GM18508 (cell line): ENCODE data around the gene NADK2.
"Not testable (repeated sequence)": the region's sequence is repeated elsewhere in the genome, so short reads cannot be mapped to it uniquely, and the experiment has no call there.

Experiments
- ATAC-seq: cut with Tn5 transposase; IDR thresholded peaks from one replicate; pipeline ENCODE4 v1.9.1; 2021; ENCODE audit warnings: moderate number of reproducible peaks; ENCODE audit not compliant: insufficient read depth, unreplicated experiment

NADK2 gene, protein sequence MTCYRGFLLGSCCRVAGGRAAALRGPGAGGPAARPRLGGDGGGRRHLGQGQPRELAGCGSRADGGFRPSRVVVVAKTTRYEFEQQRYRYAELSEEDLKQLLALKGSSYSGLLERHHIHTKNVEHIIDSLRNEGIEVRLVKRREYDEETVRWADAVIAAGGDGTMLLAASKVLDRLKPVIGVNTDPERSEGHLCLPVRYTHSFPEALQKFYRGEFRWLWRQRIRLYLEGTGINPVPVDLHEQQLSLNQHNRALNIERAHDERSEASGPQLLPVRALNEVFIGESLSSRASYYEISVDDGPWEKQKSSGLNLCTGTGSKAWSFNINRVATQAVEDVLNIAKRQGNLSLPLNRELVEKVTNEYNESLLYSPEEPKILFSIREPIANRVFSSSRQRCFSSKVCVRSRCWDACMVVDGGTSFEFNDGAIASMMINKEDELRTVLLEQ

DNA sequence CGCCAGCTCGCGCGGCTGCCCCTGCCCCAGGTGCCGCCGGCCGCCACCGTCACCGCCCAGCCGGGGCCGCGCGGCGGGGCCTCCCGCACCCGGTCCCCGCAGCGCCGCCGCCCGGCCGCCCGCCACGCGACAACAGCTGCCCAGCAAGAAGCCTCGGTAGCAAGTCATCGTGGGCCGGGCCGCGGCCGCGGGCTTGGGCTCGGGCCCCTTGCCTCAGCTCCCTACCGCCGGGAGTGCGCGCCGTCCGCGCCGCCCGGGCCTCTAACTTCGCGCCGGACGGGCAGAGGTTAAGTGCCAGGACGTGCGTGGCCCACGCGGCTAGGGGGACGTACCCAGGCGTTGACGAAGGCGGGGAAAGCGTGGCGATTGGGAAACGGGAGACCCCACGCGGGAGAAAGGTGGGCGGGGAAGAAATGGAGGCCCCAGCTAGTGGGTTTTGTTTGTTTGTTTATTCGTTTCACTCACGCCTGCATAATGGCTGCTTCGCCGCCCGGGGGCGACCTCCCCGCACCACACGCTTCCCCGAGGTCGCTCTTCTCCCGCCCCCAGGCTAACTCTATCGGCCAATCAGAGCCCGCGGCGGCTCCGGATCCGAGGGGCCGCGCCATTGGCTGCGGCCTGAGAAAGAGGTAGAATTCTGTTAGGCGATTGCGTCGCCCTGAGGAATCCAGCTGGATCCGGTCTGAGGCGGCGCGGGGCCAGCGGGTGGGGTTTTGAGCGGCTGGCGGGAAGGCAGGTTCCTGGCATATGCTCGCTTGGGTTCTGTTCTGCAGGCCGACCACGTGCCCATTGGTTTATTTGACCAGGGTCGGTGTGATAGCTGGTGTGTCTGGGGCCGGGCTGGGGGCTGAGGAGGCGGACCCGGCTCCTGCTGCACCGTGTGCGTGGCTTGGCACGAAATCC lies at the start of gene NADK2:
Gene NADK2, minus strand, starts transcription at position 295 of the 903 bp plus-strand sequence. Its CDS starts 127 bp downstream, at position 168.
- ATAC-seq = peak; percentile 91

DNA sequence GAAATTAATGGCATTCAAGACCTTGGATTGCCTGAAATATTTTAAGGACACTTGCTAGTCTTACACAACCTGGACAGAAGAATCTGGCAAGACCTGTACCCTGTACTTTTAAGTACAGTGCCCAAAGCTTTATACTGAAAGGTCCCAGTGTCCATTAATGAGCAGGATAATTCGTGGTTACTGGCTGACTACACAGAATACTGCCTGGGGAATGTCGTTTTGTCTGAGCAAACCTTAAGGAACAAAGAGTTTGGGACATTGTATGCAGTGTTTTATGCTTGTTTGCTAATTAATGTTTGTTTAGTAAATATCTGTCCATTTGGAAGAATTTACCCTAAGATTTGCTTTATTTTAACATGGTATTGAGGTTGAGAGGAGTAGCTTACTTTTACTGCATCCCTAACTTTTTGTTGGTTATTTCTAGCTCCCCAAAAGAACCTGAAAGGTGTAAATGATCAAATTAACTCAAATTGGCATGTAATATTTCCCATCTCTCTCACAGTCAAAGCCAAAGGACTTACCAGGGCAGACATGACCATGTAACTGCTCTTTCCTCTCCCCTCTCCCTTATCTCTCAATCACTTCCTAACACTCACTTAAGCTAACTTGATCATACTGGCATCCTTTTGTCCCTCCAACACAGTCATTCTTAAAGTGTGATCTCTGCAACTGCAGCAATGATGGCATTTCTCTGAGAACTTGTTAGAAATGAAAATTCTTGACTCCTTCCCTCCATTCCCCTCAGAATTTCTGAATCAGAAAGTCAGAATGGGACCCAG lies 44.3 kb upstream of the NADK2 start:
- no peak for ATAC-seq

DNA sequence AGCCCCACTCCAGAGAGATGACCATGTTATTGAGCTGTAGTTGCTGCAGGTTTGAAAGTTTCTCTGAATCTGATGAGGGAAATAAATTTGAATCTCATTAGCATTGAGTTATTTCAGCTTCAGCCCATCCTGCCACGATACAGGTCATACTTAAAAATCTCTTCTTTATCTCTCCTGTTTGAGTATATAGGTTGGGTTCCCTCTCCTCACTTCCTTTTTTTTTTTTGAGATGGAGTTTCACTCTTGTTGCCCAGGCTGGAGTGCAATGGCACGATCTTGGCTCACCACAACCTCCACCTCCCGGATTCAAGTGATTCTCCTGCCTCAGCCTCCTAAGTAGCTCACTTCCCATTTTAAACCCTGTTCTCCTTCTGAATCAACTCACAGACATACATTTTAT lies 42.0 kb upstream of the NADK2 start:
- ATAC-seq = not testable (repeated sequence)

DNA sequence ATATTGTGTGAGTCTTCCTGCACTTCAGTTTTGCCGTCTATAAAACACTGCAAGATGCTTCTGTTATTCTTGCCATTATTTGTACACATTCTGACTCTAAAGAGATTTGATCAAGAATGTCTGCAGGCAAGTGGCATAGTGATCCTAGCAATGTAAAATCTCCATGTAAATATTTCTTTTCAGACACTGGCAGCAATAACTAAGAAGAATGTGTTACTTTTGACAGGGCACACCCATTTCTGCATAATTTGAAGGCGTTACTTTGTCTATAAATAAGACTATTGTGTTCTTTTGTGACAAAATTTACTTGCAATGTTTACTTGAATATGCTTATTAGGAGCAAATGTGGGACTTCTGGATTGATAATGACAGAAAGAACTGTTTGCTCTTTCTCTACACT lies 39.9 kb upstream of the NADK2 start:
- no peak for ATAC-seq

DNA sequence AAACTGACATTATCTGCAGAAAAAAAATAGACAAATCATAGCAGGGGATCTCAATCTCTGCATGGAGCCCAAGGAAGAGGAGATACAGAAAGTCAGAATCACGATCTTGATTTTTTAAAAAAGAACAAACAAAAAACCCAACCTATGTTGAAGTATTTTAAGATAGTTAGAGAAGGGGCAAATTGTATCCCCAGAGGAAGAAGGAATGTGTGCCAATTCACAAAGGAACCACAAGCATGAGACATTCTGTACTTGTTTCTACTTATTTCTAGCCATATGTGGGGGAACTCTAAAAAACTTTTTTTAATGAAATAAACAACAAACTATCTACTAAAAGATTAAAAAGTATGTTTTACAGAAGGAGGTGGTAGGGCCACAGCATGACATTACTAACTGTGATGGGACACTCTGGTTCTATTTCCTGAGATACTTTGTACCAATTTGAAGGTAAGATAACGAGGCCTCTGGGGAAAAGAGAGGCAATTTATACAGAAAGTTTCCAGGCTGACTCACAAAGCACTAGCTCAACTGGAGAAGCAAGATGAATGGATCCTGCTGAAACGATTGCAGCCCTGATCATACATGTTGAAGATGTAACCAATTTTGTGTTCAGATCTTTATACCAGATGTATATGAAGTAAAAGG lies 37.5 kb upstream of the NADK2 start:
- no peak for ATAC-seq

DNA sequence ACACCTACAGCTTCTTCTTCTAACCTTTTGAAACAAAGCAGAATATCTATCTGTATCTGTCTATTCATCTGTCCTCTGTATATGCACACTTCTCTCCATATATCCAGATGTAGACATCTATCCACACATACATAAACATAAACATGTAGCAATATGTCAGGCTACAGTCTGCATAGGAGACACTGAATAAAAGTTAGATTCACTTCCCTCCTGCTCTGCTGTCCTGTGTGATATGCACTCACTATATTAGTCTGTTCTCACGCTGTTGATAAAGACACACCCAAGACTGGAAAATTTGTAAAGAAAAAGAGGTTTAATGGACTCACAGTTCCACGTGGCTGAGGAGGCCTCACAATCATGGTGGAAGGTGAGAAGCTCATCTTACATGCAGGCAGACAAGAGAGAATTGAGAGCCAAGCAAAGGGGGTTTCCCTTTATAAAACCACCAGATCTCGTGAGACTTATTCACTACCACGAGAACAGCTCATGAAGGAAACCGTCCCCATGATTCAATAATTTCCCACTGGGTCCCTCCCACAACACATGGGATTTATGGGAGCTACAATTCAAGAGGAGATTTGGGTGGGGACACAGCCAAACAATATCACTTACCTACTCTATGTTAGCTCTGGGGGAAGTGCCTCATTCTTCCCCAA lies 35.9 kb upstream of the NADK2 start:
- no peak for ATAC-seq

DNA sequence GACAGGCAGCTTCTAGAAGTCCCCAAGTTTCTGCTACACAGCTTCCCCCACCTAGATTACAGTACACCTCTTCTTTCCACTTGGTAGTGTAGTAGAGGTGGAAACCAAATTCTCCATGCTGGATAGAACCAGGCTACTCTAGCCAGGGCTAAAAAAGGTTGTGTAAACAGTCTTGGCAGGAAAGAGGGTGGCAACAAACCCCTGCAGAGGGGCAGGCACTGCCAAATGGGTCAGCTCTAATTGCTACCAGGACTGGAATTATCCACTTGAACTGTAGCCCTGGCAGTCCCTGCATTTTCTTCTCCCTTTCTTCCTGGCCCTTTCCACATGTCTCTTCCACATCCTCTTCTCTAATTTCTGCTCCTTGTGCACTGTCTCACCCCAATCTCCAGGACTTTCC lies 35.1 kb upstream of the NADK2 start:
- no peak for ATAC-seq

DNA sequence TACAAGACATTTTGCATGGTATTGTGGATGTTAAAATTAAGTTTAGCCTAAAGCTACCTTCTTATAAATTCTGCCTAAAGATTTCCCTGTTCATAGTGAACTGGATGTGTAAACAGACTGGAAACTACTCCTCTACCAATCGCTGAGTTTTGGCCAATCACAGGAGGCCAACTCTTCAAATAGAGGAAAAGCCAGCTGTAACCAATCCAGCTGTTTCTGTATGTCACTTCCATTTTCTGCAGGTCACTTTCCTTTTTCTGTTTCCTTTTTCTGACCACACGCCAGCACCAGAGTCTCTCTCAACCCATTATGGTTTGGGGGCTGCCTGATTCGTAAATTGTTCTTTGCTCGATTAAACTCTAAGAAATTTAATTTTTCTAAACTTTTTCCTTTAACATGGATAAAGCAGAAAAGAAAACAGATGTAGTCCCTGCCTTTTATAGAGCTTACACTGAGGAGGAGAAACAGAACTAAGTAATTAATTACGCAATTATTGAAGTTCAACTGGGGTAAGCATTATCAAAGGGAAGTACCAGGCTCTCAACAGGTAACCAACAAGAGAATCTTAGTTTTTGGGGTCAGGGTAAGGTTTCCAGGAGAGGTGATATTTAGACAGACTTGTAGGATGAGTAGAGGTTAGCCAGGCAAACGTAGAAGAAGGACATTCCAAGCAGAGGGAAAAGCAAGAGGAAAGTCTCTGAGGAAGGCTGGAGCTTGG lies 32.2 kb upstream of the NADK2 start:
- ATAC-seq = no peak

DNA sequence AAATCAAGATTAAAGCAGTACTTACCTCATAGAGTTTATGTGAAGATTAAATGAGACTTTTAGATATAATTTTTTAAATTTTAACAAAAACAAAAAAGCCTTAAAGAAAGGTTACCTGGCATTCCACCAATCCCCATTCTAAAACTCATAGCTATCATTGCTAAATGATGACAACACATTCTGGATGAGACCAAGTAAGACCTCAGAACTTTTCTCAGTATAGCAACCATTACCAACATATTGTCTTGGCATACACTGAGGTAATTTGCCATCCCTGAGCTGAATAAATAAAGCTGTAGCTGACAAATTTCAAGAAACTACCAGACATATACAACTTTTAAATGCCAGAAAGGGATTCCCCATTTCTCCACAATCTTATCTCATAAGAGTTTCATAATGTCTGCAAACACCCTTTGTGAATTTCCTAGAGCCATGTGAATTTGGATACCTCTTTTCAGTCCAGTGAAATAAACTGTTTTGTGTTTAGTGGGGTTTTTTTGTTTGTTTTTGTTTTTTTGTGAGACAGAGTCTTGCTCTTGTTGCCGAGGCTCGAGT lies 30.5 kb upstream of the NADK2 start:
- no peak for ATAC-seq

DNA sequence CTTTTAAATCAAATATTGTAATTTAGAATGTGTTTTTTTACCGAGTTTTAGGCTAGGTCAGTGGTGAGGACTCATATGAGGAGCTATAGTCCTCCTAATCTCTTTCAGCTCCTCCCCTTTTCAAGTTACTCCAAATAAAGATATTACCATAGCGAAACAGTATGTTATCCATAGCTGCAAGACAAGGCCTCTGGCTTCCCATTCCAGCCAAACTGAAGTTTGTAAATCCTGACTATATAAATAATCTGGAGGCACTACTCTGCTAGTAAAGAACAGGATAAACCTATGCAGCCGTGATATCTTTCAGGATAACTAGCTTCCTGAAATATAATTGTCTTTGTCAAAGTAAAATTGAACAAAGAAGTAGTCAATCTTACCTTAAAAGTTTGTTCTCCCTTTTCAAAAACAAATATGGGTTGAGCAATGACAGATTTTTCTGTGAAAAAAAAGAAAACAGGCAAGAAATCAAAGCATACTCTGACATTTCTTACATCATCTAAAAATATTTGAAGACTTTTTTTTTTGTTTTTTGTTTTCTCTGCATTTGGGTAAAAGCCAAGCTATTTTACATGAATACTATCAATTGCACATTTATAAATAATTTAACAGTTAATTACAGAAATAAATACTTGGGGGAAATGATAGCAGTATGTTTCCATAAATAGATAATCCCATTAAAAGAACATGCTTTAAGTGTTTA lies 29.3 kb upstream of the NADK2 start:
- no peak for ATAC-seq

DNA sequence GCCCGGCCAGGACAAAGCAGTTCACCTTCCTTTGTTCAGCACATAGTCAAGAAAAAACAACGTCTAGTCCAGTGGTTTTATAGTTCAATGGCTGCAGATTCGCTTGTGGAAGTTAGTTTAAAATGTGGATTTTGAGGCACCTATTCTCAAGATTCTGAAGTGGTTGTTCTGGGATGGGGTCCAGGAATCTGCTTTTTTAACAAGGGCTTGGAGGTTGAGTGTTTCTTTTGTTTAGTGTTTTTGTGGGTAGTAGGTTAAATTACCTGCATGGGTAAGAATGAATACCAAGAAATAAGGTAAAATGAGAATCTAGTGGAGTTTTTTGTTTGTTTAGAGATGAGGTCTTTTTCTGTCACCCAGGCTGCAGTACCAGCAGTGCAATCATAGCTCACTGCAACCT lies 28.4 kb upstream of the NADK2 start:
- ATAC-seq = no peak

DNA sequence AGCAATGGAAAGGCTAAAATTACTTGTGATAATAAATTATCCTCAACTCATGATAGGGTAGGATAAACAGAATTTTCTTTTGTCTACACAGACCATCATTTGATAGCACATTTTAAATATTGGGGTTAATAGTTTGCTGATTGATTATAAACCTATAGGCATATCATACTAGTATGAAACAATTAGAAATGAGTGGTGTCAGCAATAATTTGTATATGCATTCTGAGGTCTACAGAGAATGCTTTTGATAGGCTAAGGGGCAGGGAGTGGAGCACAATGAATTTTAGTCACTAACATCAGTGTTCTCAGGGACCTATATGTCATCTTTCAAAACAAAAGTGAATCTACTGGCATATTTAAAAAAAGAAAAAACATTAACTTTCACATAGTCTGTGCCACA lies 27.8 kb upstream of the NADK2 start:
- no peak for ATAC-seq

DNA sequence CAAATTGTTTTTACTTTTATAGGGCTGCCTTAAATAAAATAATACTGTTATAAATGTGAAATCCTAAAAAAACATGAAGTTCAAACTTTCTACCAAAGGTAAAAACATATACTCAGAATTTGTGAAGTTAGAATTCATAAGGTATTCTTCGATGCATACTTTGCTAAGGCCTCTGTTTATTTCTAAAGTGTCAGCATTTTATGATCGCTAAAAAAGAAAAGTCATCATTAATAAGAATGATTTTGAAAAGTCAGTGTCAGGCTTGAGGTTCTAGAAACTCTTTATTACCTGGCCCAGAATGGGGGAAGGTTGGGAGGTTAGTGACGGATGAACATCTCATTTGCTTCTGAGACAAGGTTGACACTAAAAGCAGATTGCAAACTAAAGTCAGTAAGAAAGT lies 26.2 kb upstream of the NADK2 start:
- ATAC-seq = no peak

DNA sequence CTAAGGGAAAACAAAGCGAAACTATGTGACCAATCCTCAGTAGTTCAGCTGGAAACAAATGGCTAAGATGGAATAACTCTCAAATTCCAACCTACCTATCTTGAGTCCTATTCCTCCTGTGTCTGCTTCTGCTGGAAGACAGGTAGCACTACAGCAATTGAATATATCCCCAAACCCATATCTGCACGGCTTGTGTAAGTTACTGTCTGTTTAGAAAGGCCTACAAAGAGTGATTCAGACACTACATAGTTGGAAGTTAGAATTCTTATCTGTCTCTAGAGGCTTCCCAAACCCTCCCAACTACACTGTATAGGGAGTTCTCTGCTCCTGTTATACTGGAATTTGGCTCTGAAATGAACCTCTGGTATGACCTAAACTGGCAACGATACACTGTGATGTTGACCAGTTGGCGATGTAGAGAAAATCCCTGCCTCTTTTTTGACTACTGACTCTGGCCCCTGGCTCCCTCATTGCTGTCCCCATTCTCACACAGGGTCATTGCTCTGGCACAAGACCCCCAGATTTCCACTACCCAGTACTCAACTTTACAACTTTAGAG lies 22.6 kb upstream of the NADK2 start:
- no peak for ATAC-seq

DNA sequence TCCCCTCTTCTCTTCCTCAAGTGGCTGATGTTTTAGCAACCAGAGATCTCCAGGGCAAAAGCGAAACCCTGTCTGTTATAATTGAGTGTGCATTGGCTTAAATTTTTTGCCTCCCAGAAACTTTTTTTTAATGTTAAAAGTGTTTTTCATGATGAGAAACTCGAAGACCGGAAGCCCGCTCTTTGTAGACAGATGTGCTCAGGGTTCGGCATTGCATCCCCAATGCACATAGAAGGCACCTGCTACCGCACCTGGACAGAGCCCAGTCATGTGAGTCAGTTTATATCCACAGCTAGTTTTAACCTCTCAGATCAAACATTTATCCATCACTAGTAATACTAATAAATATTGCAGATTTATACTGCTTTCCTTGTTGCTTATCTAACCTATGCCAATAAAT lies 19.5 kb upstream of the NADK2 start:
- no peak for ATAC-seq

DNA sequence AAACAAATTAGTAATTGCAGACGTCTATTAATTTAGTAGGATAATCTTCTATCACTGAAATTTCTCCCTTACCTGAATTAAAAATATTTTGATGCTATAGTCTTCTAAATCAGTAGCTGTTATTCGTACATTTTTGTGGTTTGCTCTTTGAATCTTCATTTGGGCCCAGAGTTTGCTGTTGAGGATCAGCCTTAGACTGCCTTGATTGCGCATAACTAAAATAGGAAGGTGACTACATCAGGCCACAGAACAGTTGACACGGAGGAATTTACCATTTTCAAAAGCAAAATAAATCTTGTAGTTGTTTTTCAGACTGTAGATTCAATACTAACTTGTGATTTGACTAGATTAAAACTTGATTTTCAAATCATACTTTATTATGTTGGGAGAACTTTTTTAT lies 11.8 kb upstream of the NADK2 start:
- ATAC-seq = no peak

DNA sequence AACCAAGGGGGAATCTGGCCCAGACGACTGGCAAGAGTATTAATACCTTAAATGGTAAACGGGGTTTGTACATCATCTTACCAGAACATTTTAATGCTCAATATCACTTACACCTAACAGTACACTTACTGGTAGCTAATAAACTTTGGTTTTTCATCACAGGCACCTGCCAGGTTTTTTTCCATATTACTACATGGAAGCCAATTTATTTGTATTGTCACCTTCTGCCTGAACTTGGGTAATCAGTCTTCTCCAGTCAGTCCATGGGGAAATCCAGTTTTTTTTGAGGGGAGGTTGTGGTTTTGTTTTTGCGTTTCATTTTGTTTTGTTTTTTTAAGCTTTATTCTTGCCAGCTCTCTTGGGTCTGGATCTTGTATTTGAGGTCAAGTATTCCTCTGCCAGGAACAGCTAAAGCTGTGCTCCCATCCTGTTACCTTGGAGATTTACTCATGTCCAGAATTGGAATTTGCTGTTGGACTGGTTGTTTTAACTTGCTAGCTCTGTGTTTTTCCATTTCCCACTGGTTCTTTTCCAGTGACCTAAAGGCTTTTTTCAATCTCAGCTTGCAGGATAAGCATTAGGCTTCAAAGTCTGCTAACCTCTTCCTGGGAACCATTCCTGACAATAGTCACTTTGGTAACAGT lies 11.1 kb upstream of the NADK2 start:
- no peak for ATAC-seq
